ENCODE data around the gene NAE1.

NAE1 gene

GRCh38 chr16:66873685-66874055 lies 42.9 kb upstream of the NAE1 start:
- Histone ChIP-seq H3K4me3 (ENCODE audit: low read depth, low read length, poor library complexity, severe bottlenecking) (no peak overlapping the region), H3F3A (ENCODE audit: insufficient read depth, low read length) (no peaks in the 10 kb centered on the region), H2AFZ (ENCODE audit: low read length) (no peak overlapping the region), H3K27ac (ENCODE audit: low read depth, low read length, poor library complexity, severe bottlenecking) (no peak overlapping the region), H3K79me2 (ENCODE audit: insufficient read depth, low read length) (no peaks in the 10 kb centered on the region), H3K9ac (ENCODE audit: low read length) (no peak overlapping the region), H3K9me2 (ENCODE audit: low read depth, low read length) (no peaks in the 10 kb centered on the region), H3K36me3 (ENCODE audit: insufficient read depth, low read length) (no peaks in the 10 kb centered on the region), H3K4me1 (ENCODE audit: insufficient read depth, low read length, severe bottlenecking) (peaks cover 18% of the 10 kb centered on the region), H3K4me2 (ENCODE audit: low read length) (no peak overlapping the region), H4K20me1 (ENCODE audit: insufficient read depth, low read length) (no peaks in the 10 kb centered on the region), H3K9me3 (ENCODE audit: low read length) (no peaks in the 10 kb centered on the region), H3K27me3 (ENCODE audit: insufficient read depth, low read length) (no peaks in the 10 kb centered on the region)
- no peak for TF ChIP-seq CTCF (IDR thresholded peaks at IDR 0.05; ENCODE audit: low read length)
- no peak for TF ChIP-seq EZH2 (IDR thresholded peaks at IDR 0.05; ENCODE audit: borderline replicate concordance, low read length)

- Histone ChIP-seq H3K9me3 (ENCODE audit: low read length) (no peaks in the 10 kb centered on the region), H4K20me1 (ENCODE audit: insufficient read depth, low read length) (no peaks in the 10 kb centered on the region), H3K27me3 (ENCODE audit: insufficient read depth, low read length) (no peaks in the 10 kb centered on the region), H3K4me3 (ENCODE audit: low read depth, low read length, poor library complexity, severe bottlenecking) (peak overlapping the region; percentile 51), H3K79me2 (ENCODE audit: insufficient read depth, low read length) (no peaks in the 10 kb centered on the region), H3K4me1 (ENCODE audit: insufficient read depth, low read length, severe bottlenecking) (peaks cover 12% of the 10 kb centered on the region), H3F3A (ENCODE audit: insufficient read depth, low read length) (no peaks in the 10 kb centered on the region), H3K4me2 (ENCODE audit: low read length) (peak overlapping the region; percentile 73), H3K27ac (ENCODE audit: low read depth, low read length, poor library complexity, severe bottlenecking) (no peak overlapping the region), H3K36me3 (ENCODE audit: insufficient read depth, low read length) (no peaks in the 10 kb centered on the region), H2AFZ (ENCODE audit: low read length) (no peak overlapping the region), H3K9ac (ENCODE audit: low read length) (peak overlapping the region; percentile 41; the same call in 1 of the 2 replicates), H3K9me2 (ENCODE audit: low read depth, low read length) (no peaks in the 10 kb centered on the region)
- TF ChIP-seq EZH2 (IDR thresholded peaks at IDR 0.05; ENCODE audit: borderline replicate concordance, low read length) (no peak), CTCF (IDR thresholded peaks at IDR 0.05; ENCODE audit: low read length) (peak; percentile 97)
Measured at GRCh38 chr16:66872943-66873684, 42.3 kb upstream of the NAE1 start.

GRCh38 chr16:66872559-66872942 lies 41.8 kb upstream of the NAE1 start:
- Histone ChIP-seq H3K4me2 (ENCODE audit: low read length) (peak overlapping the region; percentile 73), H3K4me3 (ENCODE audit: low read depth, low read length, poor library complexity, severe bottlenecking) (peak overlapping the region; percentile 51), H3K36me3 (ENCODE audit: insufficient read depth, low read length) (no peaks in the 10 kb centered on the region), H4K20me1 (ENCODE audit: insufficient read depth, low read length) (no peaks in the 10 kb centered on the region), H3F3A (ENCODE audit: insufficient read depth, low read length) (no peaks in the 10 kb centered on the region), H3K79me2 (ENCODE audit: insufficient read depth, low read length) (no peaks in the 10 kb centered on the region), H3K9ac (ENCODE audit: low read length) (peak overlapping the region; percentile 41; the same call in 1 of the 2 replicates), H3K9me3 (ENCODE audit: low read length) (no peaks in the 10 kb centered on the region), H3K27ac (ENCODE audit: low read depth, low read length, poor library complexity, severe bottlenecking) (no peak overlapping the region), H3K9me2 (ENCODE audit: low read depth, low read length) (no peaks in the 10 kb centered on the region), H3K27me3 (ENCODE audit: insufficient read depth, low read length) (no peaks in the 10 kb centered on the region), H2AFZ (ENCODE audit: low read length) (no peak overlapping the region), H3K4me1 (ENCODE audit: insufficient read depth, low read length, severe bottlenecking) (peaks cover 9% of the 10 kb centered on the region)
- no peak for TF ChIP-seq EZH2 (IDR thresholded peaks at IDR 0.05; ENCODE audit: borderline replicate concordance, low read length)
- TF ChIP-seq CTCF (IDR thresholded peaks at IDR 0.05; ENCODE audit: low read length), result no peak
